Epithelial cell of proximal tubule (primary cell): Measurements from ENCODE around the gene GRIP1. TPM values are rescaled to one million over a fixed set of nuclear protein-coding genes. Genes with fewer than 3 reads are reported as not detected.
"Not testable (repeated sequence)": the region's sequence is repeated elsewhere in the genome, so short reads cannot be mapped to it uniquely, and the experiment has no call there.

Experiments
- DNase-seq: peaks from one replicate; pipeline ENCODE4 v3.0.0-alpha.2; 2011; ENCODE audit warnings: low read depth
- H3K4me3 ChIP-seq: 2 replicates; pipeline ENCODE4 v1.5.1; 2011; ENCODE audit warnings: low read depth, mild to moderate bottlenecking, low read length
- total RNA-seq: library from RNA; depleted of rRNA; stranded (reverse); fragments of >200 nt; gene quantifications from 2 replicates; pipeline ENCODE4 v1.2.3, GENCODE V29; 2015
- TF ChIP-seq, protein P1 (sequence below): conservative IDR thresholded peaks from 2 replicates; pipeline ENCODE4 v1.5.1; 2012; ENCODE audit warnings: low read depth, mild to moderate bottlenecking, low read length

GRIP1 gene
- total RNA-seq, 1 donor from 2014 or later, result 1.5 TPM

DNA sequence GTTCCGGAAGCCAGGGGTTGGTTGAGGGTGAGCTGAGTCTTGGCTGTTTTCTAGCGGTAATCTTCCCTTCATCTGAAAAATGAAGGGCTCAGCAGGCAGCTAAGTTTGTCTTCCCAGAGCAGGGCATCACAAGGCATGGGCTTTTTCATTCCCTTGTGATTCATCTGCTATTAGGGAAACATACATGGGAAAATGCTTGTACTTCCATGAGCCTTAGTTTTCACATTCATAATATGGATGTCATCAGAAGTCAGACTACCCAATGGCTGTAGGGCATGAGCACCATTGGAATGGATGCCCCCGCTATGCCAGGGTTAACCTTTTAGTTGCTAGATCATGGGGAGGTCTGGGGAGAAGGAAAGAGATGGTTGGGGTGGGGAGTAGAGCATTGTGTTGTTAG is 357.9 kb downstream of the GRIP1 start:
- TF ChIP-seq, protein P1, sequence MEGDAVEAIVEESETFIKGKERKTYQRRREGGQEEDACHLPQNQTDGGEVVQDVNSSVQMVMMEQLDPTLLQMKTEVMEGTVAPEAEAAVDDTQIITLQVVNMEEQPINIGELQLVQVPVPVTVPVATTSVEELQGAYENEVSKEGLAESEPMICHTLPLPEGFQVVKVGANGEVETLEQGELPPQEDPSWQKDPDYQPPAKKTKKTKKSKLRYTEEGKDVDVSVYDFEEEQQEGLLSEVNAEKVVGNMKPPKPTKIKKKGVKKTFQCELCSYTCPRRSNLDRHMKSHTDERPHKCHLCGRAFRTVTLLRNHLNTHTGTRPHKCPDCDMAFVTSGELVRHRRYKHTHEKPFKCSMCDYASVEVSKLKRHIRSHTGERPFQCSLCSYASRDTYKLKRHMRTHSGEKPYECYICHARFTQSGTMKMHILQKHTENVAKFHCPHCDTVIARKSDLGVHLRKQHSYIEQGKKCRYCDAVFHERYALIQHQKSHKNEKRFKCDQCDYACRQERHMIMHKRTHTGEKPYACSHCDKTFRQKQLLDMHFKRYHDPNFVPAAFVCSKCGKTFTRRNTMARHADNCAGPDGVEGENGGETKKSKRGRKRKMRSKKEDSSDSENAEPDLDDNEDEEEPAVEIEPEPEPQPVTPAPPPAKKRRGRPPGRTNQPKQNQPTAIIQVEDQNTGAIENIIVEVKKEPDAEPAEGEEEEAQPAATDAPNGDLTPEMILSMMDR, result no peak
- DNase-seq, result no peak
- H3K4me3 ChIP-seq, result no peak overlapping the region

DNA sequence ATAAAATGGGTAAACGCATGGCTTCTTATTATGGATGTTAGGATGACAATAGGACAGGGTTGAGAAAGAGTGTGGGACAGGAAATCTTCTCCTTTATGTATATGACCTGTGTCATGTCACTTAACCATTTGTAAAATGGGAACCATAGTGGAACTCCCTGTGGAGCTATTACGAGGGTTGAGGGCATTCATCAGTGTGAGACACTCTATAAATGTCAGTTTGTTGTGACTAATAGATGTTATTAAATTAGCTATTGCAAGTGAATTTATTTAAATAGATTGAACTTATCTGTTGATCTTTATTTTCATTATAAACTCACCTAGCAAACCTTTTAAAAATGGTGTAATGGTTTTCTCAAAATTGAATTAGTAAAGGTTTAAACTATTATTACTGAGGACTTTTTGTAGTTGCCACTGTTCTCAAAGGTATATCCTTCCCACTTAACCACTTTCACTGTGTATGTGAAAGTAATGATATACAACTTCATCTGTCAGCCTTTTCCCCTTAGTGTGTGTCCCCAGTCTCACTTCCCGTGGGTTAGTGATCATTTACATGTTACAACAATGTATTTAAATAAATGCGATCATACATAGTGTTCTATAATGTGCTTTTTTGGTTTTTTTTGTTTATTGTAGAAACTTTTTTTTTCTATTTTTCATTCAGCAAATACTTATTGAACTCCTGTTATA is 359.5 kb downstream of the GRIP1 start:
- TF ChIP-seq, protein P1, result no peak
- DNase-seq, result no peak
- no peak overlapping the region for H3K4me3 ChIP-seq

DNA sequence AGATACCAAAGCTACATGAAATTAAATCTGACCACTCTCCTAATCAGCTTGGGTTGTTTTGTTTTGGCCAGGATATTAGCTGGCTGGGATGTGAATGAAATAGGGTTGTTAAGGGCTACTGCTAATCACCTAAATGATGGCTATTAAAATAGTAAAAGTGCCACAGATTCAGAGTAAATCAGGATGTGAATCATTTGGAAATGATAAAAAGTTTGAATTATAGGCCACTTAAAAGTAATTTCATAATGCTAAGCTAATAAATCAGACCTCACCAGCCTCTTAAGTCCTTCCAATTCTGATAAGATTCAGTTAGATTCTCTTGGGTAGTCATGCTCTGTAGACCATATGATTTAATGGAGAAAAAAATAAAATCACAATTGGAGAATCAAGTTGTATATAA is 364.6 kb downstream of the GRIP1 start:
- DNase-seq, result no peak
- TF ChIP-seq, protein P1, result no peak
- H3K4me3 ChIP-seq, result no peak overlapping the region

DNA sequence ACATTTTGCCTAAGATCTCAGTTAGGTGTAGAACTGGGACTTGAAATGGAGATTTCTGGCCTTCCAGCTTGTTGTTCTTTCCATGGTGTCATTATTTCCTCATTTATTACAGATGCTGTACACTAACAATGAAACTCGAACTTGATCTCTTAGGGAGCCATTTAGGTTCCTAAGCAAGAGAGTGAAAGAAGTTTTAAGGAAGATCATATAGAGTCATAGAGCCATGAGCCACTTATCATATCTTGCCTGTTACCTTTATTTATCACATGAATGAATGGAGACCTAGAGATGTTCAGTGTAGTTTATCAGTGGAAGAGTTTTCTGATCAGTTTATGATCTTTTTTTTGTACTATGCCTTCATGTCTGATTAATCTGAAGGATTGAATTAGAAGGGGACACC is 366.7 kb downstream of the GRIP1 start:
- no peak overlapping the region for H3K4me3 ChIP-seq
- no peak for DNase-seq
- TF ChIP-seq, protein P1, result no peak

DNA sequence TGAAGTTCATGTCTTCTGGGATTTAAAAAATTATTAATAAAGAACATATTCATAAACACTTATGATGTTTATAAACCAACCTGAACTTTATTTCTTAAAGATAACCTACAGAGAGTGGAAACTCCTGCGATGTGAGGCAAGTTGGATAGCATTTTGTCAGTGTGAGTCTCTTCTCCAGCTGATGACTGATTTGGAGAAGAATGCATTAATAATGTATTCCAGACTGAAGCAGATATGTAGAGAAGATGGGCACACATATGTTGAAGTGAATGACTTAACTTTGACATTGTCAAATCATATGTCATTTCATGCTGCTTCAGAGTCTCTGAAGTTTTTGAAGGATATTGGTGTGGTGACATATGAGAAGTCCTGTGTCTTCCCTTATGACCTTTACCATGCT is 369.3 kb downstream of the GRIP1 start:
- no peak for DNase-seq
- TF ChIP-seq, protein P1, result no peak
- no peak overlapping the region for H3K4me3 ChIP-seq

DNA sequence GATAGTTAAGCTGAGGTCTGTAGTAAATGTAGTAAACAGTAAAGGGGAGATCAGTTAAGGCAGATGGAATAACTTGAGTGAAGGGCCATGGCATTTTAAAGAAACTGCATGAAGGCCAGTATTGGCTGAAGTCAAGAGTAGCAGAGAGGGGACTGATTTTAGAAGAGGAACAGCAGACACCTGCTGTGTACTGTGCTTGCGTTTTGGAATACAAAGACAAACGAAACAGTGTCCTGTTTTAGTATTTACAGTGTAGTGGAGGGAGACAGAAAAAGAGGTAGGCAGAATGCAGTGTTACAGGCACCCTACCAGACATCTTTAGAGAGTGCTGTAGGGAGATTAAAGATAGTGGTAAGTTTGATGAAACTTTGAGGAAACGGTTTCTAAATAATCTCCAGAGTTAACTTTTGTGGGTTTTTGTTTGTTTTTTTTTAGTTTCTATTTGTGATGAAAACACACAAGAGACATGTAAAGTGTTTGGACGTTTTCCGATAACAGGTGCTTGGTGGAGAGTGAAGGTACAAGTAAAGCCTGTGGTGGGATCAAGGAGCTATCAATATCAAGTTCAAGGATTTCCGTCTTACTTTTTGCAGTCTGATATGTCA is 374.5 kb downstream of the GRIP1 start:
- H3K4me3 ChIP-seq, result no peak overlapping the region
- no peak for DNase-seq
- TF ChIP-seq, protein P1, result no peak

DNA sequence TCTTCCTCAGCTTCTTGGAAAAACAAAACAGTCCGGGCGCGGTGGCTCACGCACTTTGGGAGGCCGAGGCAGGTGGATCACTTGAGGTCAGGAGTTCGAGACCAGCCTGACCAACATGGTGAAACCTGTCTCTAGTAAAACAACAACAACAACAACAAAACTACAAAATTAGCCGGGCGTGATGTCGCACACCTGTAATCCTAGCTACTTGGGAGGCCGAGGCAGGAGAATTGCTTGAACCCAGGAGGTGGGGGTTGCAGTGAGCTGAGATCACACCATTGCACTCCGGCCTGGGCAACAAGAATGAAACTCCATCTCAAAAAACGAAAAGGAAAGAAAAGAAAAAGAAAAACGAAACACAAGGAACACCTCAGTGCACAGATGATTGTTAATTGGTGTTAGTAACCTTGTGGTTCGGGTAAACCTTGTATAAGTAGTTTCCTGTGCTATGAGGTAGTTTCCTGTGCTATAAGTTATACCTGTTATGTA is 375.5 kb downstream of the GRIP1 start:
- H3K4me3 ChIP-seq, result peak overlapping the region; percentile 83
- not testable (repeated sequence) for DNase-seq
